Choroid plexus epithelial cell (primary cell): ENCODE data around the gene ZNF330.
"Not testable (repeated sequence)": the region's sequence is repeated elsewhere in the genome, so short reads cannot be mapped to it uniquely, and the experiment has no call there.

ENCODE experiments used
- DNase-seq: peaks from one replicate; pipeline ENCODE4 v3.0.0-alpha.2; 2010; ENCODE audit warnings: low read depth
- H3K4me3 ChIP-seq: 2 replicates; pipeline ENCODE4 v1.5.1; 2011; ENCODE audit warnings: low read depth, mild to moderate bottlenecking, control low read depth, low read length, moderate library complexity
- CTCF ChIP-seq: conservative IDR thresholded peaks from 2 replicates; pipeline ENCODE4 v1.5.1; 2011; ENCODE audit warnings: low read depth, mild to moderate bottlenecking, control low read depth, inconsistent platforms, low read length, moderate library complexity

ZNF330 gene

GRCh38 chr4:141215030-141215429, 5.7 kb upstream of the ZNF330 start:
- TF ChIP-seq CTCF = no peak
- no peak for DNase-seq
- no peak overlapping the region for H3K4me3 ChIP-seq

GRCh38 chr4:141216002-141216761, 4.5 kb upstream of the ZNF330 start:
- no peak for TF ChIP-seq CTCF
- no peak for DNase-seq
- no peak overlapping the region for H3K4me3 ChIP-seq

- H3K4me3 ChIP-seq = peak overlapping the region; percentile 86
- TF ChIP-seq CTCF = no peak
- peak; percentile 31 for DNase-seq
Measured at GRCh38 chr4:141220271-141220670, 424 bp upstream of the ZNF330 start.

- no peak overlapping the region for H3K4me3 ChIP-seq
Measured at GRCh38 chr4:141223418-141223817, 2.7 kb downstream of the ZNF330 start.

GRCh38 chr4:141227280-141227679, 6.6 kb downstream of the ZNF330 start:
- H3K4me3 ChIP-seq, DNase-seq: not testable (repeated sequence)

More at GRCh38 chr4:141223418-141223817, 2.7 kb downstream of the ZNF330 start:
- DNase-seq = no peak
- TF ChIP-seq CTCF = no peak

- no peak overlapping the region for H3K4me3 ChIP-seq
- DNase-seq = no peak
- no peak for TF ChIP-seq CTCF
Measured at GRCh38 chr4:141229408-141230101, 8.9 kb downstream of the ZNF330 start.

GRCh38 chr4:141233673-141234072, 13.0 kb downstream of the ZNF330 start:
- no peak for DNase-seq
- H3K4me3 ChIP-seq = no peak overlapping the region
- TF ChIP-seq CTCF = no peak
